EH (cell line): ENCODE results near the gene TMEFF1.
"Not testable (repeated sequence)": the region's sequence is repeated elsewhere in the genome, so short reads cannot be mapped to it uniquely, and the experiment has no call there.

Experiments
- DNase-seq: peaks from one replicate; pipeline ENCODE4 v3.0.0-alpha.2; 2015; ENCODE audit warnings: low read depth

TMEFF1 gene

GRCh38 chr9:100472788-100473275 is at the start of gene TMEFF1:
TSS of gene TMEFF1 (plus strand) at chr9:100473149. CDS start at chr9:100473545, 396 bp downstream.
- peak; percentile 36 for DNase-seq

GRCh38 chr9:100425758-100426157 is 47.2 kb upstream of the TMEFF1 start:
- peak; percentile 27 for DNase-seq

GRCh38 chr9:100426189-100426529 is 46.8 kb upstream of the TMEFF1 start:
- no peak for DNase-seq

- DNase-seq: peak; percentile 88
Observed at GRCh38 chr9:100426530-100427365, 46.2 kb upstream of the TMEFF1 start, which contains the start of gene MSANTD3. TSS of gene MSANTD3 (plus strand) at chr9:100427143. CDS start at chr9:100441939, 14,796 bp downstream.

- peak; percentile 75 for DNase-seq
Observed at GRCh38 chr9:100427366-100428263, 45.3 kb upstream of the TMEFF1 start.

- peak; percentile 99 for DNase-seq
Observed at GRCh38 chr9:100428871-100429654, 43.9 kb upstream of the TMEFF1 start.

- DNase-seq: peak; percentile 81
Observed at GRCh38 chr9:100430286-100430940, 42.5 kb upstream of the TMEFF1 start.

GRCh38 chr9:100431886-100432285 is 41.1 kb upstream of the TMEFF1 start:
- DNase-seq: no peak

GRCh38 chr9:100432736-100433135 is 40.2 kb upstream of the TMEFF1 start:
- no peak for DNase-seq

- no peak for DNase-seq
Observed at GRCh38 chr9:100436571-100436970, 36.4 kb upstream of the TMEFF1 start.

GRCh38 chr9:100437860-100438805 is 34.8 kb upstream of the TMEFF1 start:
- peak; percentile 75 for DNase-seq

GRCh38 chr9:100440071-100440470 is 32.9 kb upstream of the TMEFF1 start:
- peak; percentile 84 for DNase-seq

GRCh38 chr9:100440487-100440886 is 32.5 kb upstream of the TMEFF1 start:
- not testable (repeated sequence) for DNase-seq

GRCh38 chr9:100441911-100442361 is 31.0 kb upstream of the TMEFF1 start:
- DNase-seq: no peak

- peak; percentile 54 for DNase-seq
Observed at GRCh38 chr9:100443781-100444768, 28.9 kb upstream of the TMEFF1 start.

- DNase-seq: no peak
Observed at GRCh38 chr9:100445161-100445902, 27.6 kb upstream of the TMEFF1 start.

GRCh38 chr9:100445903-100446549 is 26.9 kb upstream of the TMEFF1 start:
- DNase-seq: no peak
